HG03159 (cell line): ENCODE measurements around the gene ANGPTL2.

Source experiments
- ATAC-seq: cut with Tn5 transposase; IDR thresholded peaks from one replicate; pipeline ENCODE4 v1.9.1; 2021; ENCODE audit warnings: mild to moderate bottlenecking, moderate library complexity; ENCODE audit not compliant: unreplicated experiment

The ANGPTL2 gene

DNA sequence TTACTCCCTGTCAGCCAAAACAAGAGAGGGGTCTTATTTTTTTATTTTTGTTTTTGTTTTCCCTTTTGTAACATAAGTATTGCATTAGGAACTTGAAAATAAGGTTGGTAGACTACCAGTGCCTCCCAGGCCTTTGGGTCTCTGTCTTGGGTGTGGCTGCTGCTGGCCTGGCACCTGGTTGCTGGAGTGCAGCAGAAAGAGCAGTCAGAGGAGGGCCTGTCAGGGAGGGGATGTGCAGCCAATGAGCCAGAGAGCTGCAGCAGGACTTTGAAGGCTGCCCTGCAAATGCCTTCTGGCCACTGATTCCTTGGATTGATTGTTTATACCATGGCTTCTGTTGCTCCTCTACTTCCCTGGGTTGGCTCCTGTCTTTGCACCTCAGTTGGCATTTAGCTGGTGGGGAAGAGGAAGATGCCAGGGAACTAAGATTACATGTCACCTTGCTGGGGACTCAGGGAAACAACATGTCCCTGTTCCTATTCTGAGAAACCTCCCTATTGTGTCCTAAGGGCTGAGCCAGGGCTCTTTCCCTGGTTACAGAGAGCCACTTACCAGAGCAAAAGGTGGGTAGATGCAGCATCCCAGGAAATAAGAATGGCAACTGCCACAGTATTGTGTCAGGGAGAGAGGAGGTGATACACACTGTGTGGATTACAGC lies 66.6 kb downstream of the ANGPTL2 start:
- no peak for ATAC-seq

DNA sequence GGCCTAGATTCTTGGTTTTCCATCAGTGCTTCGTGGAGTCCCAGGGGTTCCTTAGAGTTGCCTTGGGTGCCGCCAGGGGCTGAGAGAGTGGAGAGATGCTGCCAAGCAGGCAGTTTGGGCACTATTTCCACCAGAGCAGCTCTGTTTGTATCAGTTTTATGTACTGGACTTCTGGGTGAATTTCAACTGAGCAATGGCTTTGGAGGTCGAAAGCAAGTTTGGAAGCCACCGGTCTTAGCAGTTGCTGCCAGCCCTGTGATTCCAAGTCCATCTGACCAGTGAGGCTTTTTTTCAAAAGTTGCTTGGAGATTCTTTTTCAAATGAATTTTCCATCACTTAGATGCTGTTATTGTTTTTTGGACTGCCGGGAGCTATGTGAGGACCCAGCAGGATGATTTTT lies 68.5 kb downstream of the ANGPTL2 start:
- no peak for ATAC-seq

DNA sequence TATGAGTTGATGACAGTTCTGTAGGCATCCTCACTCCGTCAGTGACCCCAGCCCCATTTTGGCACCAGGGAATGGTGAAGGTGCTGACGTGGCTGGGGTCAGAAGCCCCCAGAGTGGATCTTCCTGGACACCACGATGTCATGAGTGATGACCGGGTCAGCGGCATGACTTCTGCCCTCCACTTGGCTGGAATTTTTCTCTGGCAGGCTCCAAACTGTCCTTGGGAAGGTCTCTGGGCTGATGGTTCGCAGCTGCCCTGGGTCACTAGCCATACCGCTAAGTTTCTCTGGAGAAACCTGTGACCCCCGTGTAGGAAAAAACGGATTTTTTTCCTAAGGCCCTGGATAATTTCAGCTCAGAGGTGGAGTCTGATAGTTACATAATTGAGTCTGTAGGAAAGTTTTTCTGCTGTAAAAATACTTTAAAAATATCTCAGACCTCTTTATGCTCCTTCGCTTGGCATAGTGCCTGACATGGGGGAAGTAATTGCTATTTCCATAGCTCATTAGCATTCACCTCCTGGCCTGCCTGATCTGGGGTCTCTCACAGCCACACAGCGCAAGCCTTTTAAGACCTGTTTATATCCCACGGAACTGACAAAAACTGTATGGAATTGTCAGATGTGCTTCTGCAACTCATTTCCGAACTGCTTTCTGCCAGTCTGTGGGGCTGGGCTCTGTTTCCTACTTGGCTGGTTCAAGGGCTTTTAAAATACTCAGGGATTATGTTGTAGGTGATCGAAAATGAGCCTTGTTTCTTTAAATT lies 69.2 kb downstream of the ANGPTL2 start:
- no peak for ATAC-seq

DNA sequence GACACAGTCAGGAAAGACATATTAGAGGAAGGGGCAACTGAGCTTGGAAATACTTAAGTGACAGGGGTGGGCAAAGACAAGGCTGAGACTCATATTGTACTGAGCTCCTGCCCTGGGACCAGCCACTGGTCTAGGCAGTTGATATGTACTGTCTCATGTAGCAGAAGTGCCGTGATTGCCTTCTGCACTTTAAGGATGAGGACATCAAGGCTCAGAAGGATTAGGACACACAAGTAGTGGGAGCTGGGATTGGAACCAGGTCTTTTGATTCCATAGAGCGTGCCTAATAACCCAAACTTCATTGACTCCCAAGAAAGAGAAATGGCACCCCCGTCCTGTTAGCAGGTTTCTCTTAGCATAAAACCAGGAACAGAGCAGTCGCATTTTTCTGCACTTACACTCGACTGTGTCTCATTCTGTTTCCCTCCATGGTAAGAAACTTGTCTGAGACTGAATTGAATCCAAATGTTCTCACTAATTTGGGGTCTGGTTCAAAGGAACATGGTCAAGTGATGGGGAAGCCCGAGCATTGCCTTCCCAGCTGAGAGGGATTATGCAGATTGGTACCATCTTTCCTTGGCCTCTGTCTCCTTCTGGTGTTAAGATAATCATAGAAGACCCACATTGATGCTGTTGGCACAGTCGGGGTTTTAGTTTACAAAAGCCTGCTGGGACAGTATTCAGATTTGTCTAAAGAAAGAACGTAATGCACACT lies 70.4 kb downstream of the ANGPTL2 start:
- no peak for ATAC-seq

DNA sequence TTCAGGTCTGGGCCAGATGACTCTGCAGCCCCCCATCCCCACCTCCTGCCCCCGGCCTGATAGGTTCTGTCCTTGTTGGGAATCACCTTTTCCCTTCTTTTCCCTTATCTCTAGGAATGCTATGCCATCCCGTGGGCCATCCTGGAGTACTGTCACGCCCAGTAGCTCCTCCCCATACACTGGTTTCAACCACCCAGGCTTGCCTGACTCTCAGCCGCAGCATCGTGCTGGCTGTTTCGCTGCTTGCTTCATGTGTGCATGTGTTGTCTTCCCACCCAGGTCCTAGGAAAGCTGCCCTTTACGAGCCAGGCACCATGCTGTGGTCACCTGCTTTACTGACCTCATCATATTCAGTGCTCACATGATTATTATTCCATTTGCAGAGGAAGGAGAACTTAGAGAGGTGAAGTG lies 71.8 kb downstream of the ANGPTL2 start:
- no peak for ATAC-seq

DNA sequence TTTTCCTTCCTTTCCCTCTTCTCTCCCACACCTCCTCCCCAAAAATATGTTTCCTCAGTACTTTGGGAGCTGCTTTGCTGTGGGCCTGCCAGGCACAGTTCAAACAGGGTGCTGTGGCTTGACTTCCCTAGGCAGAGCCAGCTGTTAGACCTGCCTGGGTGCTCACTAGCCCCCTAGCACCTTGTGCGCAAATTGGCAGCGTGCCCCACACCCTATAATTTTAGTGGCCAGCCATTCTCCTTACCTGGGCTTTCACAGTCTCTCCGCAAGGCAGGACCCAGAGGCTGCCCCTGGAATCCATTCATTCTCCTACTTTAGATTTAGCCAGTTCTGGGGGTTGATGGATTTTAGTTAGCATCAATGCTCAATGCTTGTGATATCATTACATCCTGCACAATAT lies 72.3 kb downstream of the ANGPTL2 start:
- no peak for ATAC-seq

DNA sequence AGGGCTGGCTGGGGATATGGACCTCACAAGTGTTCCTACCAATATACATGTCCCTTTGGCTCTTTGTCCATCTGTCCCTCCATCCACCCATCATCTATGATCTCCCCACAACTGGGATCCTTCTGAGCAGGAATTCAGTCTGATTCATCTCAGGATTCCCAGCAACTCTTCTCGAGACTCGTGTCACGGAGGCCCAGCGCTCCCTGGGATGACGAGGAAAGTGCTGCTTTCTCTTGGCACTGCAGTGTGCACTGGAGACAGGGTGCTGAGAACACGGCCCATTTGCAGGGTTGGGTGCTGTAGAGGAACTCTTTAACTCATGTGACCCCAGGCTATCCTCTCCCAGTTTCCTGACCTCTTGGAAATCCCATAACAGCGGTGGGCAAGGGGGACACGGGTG lies 72.9 kb downstream of the ANGPTL2 start:
- no peak for ATAC-seq

DNA sequence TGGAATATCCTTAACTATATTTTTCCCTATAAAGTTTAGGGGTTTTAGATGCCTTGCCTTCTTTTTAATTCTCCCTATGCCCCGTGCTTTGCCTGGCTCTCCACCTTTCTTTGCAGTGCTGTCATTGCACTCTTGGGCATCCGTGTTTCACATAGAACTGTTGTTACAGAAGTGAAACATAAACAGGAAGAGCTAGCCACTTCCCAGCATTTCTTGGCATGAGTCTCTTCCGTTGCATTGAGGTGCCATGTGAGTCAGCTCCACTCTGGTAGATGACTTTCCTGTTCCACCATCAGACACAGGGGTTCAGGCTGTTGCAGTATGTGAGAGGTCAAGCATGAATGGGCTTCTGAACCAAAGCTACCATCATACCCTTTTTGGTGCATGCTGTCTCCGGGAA lies 73.4 kb downstream of the ANGPTL2 start:
- ATAC-seq, result no peak

DNA sequence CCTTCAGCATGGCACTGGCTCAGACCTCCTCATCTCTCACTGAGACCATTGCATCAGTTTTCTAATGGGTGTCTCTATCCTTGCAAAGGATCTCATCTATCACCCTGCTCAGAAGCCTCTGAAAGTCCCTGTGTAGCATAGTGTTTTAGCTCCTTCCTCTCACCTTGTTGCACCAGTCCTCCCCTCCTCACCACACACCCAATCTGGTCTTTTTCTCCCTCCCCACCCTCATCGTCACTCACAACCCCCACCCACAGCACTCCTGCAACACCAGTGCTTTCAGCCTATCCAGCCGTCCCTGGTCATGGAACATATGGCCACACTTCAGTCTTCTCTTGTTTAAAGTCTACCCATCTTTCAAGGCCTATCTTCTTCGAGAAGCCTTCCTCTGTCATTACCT lies 74.5 kb downstream of the ANGPTL2 start:
- ATAC-seq, result no peak

DNA sequence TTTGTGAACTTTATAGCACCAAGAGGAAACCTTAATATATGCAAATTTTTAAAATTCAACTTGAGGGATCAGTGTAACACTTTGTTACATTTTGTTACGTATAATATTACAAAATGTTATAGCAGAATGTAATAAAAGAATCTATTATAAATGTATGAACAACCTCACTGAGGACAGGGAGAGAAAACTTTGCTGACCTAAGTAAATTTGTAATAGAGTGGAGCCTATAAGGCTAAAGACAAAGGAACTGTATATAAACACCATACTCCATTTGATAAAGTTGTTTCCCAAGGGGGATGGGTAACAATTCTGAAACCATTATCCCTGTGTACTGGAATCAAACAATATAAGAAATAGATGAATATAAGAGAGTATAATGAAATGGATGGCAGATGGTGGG lies 77.3 kb downstream of the ANGPTL2 start:
- no peak for ATAC-seq

DNA sequence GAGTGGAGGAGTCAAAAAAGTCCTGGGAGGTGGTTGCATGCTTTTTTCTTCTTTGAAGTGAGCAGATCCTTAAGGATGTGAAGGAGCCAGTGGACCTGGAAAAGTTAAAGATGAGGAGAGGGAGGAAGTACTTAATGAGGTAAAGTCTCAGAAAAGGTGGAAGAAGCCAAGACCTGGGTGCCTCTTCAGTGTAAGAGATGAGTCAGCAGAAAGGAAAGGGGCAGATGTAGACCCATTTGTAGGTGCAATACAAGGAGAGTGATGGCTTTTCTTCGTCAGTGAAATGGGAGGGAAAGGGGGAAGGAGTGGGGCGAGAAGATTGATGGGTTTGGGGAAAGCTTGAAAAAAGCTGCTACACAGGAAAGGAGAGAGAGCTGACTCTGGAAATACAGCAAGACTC lies 82.9 kb downstream of the ANGPTL2 start:
- ATAC-seq, result no peak

DNA sequence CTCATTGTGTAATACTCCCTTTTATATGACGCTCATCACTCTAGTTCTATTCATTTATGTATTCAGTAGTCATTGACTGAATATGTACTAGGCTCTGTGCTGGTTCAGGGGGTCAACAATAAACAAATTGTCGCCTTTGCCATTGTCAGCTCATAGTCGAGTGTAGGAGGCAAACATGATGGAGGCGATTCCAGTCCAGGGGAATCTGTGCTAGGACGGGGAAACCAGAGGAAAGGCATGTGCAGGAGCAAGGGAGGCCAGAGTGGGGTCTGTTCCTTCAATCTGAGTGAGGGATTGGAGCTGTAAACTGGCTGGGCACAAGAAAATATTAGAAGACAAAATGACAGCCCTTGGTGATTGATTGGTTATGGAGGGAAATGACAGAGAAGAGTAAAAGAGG lies 83.9 kb downstream of the ANGPTL2 start:
- no peak for ATAC-seq
